ENCODE data around the gene IQGAP1. TPM values are rescaled to one million over a fixed set of nuclear protein-coding genes. Genes with fewer than 3 reads are reported as not detected.

Gene IQGAP1
- total RNA-seq, 1 experiment from 2014 or later: 72.4 TPM

- H3K56ac ChIP-seq (ENCODE audit: insufficient read length, low read depth, low read length): no peak overlapping the region
- peaks cover 4 to 20% (median 12%) of the 10 kb centered on the region in 3 experiments; a peak in 5 of 7 replicates for H3K36me3 Mint-ChIP-seq (ENCODE audit: insufficient read depth in 1 of 3, low read depth in 3 of 3)
- H3K4me1 Mint-ChIP-seq: peaks cover 66 to 68% of the 10 kb centered on the region in 2 experiments
- no peaks in the 10 kb centered on the region for H3K79me1 ChIP-seq (ENCODE audit: insufficient read depth, low read depth, low read length, poor library complexity, severe bottlenecking)
- H3K27ac ChIP-seq (ENCODE audit: insufficient read length, low read depth, low read length): peak overlapping the region; percentile 66
- no peak overlapping the region for H2BK12ac ChIP-seq (ENCODE audit: insufficient read length, low read depth, low read length)
- no peaks in the 10 kb centered on the region for H3K27me3 Mint-ChIP-seq (ENCODE audit: low read depth)
- H3K4me3 Mint-ChIP-seq: peak overlapping the region in 1 of 2 experiments; percentile 34; a peak in 2 of 5 replicates
- H3K23me2 ChIP-seq (ENCODE audit: insufficient read length, low read depth, low read length, poor library complexity, severe bottlenecking): peaks cover 7% of the 10 kb centered on the region
- peaks cover 15% of the 10 kb centered on the region; the same call in 1 of the 2 replicates for H3K79me2 ChIP-seq (ENCODE audit: insufficient read depth, low read length)
- no peak overlapping the region for H3K14ac ChIP-seq (ENCODE audit: insufficient read depth, low read length)
- no peak overlapping the region for H4K5ac ChIP-seq (ENCODE audit: insufficient read length, low read depth, low read length)
- DNase-seq: no peak
- no peak overlapping the region for H3K23ac ChIP-seq (ENCODE audit: insufficient read length, low read depth, low read length)
- no peak overlapping the region for H4K91ac ChIP-seq (ENCODE audit: insufficient read length, low read depth, low read length)
- no peak overlapping the region for H3T11ph ChIP-seq (ENCODE audit: low read length)
- no peak overlapping the region for H3K4ac ChIP-seq (ENCODE audit: low read depth, low read length)
- no peaks in the 10 kb centered on the region for H3K9me3 ChIP-seq (ENCODE audit: control insufficient read depth, low read depth, low read length)
- H3K4me2 ChIP-seq (ENCODE audit: insufficient read depth, insufficient read length, low read length): no peak overlapping the region
- no CpG with 5 or more reads among the region's 1 CpG for WGBS (ENCODE audit: extremely low coverage, insufficient read length, low lambda C conversion rate)
- no peak for TF ChIP-seq CTCF (conservative IDR thresholded peaks at IDR 0.05)
- H2BK20ac ChIP-seq (ENCODE audit: low read depth, low read length, poor library complexity, severe bottlenecking): no peak overlapping the region
- no peak overlapping the region for H4K8ac ChIP-seq (replicated peaks; ENCODE audit: insufficient read length, low read depth, low read length)
- peak overlapping the region in 2 of 3 experiments; percentile 95 to 97; a peak in 4 of 7 replicates for H3K27ac Mint-ChIP-seq
- H2AFZ ChIP-seq (ENCODE audit: low read length): no peak overlapping the region
- no peak overlapping the region for H2BK15ac ChIP-seq (ENCODE audit: low read depth, low read length)
- no peak overlapping the region for H2AK5ac ChIP-seq (ENCODE audit: insufficient read length, low read length)
- peaks cover 9% of the 10 kb centered on the region; the same call in 1 of the 2 replicates for H3K4me1 ChIP-seq (ENCODE audit: insufficient read depth, low read length)
- H2BK120ac ChIP-seq (ENCODE audit: low read depth, low read length, poor library complexity, severe bottlenecking): no peak overlapping the region
- no peak overlapping the region for H3K9ac ChIP-seq (ENCODE audit: extremely low read depth, insufficient read length, low read length)
- H3K27me3 ChIP-seq (ENCODE audit: insufficient read depth, low read length): no peaks in the 10 kb centered on the region
- H2BK5ac ChIP-seq (ENCODE audit: insufficient read length, low read length): no peak overlapping the region
- no peak overlapping the region for H3K18ac ChIP-seq (ENCODE audit: insufficient read length, low read depth, low read length)
- no peaks in the 10 kb centered on the region for H3K9me3 Mint-ChIP-seq
- H4K20me1 ChIP-seq (ENCODE audit: control insufficient read depth, insufficient read depth, insufficient read length): no peaks in the 10 kb centered on the region
Observed at GRCh38 chr15:90393040-90393439, 5.0 kb downstream of the IQGAP1 start.

Measured in H9 (cell line).